HG03039 (cell line): ENCODE measurements around the gene ZNF773.
A peak's percentile ranks its signal among the peaks of the same experiment; 100 is the strongest.
"Not testable (repeated sequence)": the region's sequence is repeated elsewhere in the genome, so short reads cannot be mapped to it uniquely, and the experiment has no call there.

Source experiments
- ATAC-seq: cut with Tn5 transposase; IDR thresholded peaks from one replicate; pipeline ENCODE4 v1.9.1; 2021; ENCODE audit warnings: mild to moderate bottlenecking, moderate library complexity; ENCODE audit not compliant: unreplicated experiment

ZNF773 gene

GRCh38 chr19:57499680-57500395 is at the start of gene ZNF773:
ZNF773 (plus strand) TSS chr19:57499938; CDS start chr19:57500081, 143 bp downstream.
- peak; percentile 97 for ATAC-seq

GRCh38 chr19:57452307-57452706 is 47.4 kb upstream of the ZNF773 start:
- ATAC-seq, result no peak

- ATAC-seq, result no peak
Measured at GRCh38 chr19:57465680-57466381, 33.9 kb upstream of the ZNF773 start.

- ATAC-seq, result no peak
Measured at GRCh38 chr19:57466489-57466888, 33.2 kb upstream of the ZNF773 start.

- no peak for ATAC-seq
Measured at GRCh38 chr19:57473646-57474045, 26.1 kb upstream of the ZNF773 start.

- peak; percentile 91 for ATAC-seq
Measured at GRCh38 chr19:57477191-57478008, 22.3 kb upstream of the ZNF773 start, which contains the start of gene ZNF772. ZNF772 (minus strand) TSS chr19:57477566; CDS start chr19:57477309, 257 bp downstream.

- ATAC-seq, result peak; percentile 92
Measured at GRCh38 chr19:57487477-57488298, 12.1 kb upstream of the ZNF773 start, which contains the start of gene ZNF419. ZNF419 (plus strand) TSS chr19:57487750; CDS start chr19:57487951, 201 bp downstream.

- not testable (repeated sequence) for ATAC-seq
Measured at GRCh38 chr19:57488299-57488644, 11.5 kb upstream of the ZNF773 start.

- not testable (repeated sequence) for ATAC-seq
Measured at GRCh38 chr19:57499332-57499679, 432 bp upstream of the ZNF773 start.

GRCh38 chr19:57500400-57500799 is 662 bp downstream of the ZNF773 start:
- ATAC-seq, result not testable (repeated sequence)

- ATAC-seq, result no peak
Measured at GRCh38 chr19:57506163-57506562, 6.4 kb downstream of the ZNF773 start.

- ATAC-seq, result no peak
Measured at GRCh38 chr19:57511484-57511883, 11.7 kb downstream of the ZNF773 start.

GRCh38 chr19:57512845-57513244 is 13.1 kb downstream of the ZNF773 start:
- ATAC-seq, result no peak

GRCh38 chr19:57515255-57515654 is 15.5 kb downstream of the ZNF773 start:
- no peak for ATAC-seq

- ATAC-seq, result not testable (repeated sequence)
Measured at GRCh38 chr19:57518021-57518420, 18.3 kb downstream of the ZNF773 start.

GRCh38 chr19:57527136-57527881 is 27.6 kb downstream of the ZNF773 start, which contains the start of gene ZNF549:
ZNF549 (plus strand) TSS chr19:57527356; CDS start chr19:57527574, 218 bp downstream.
- ATAC-seq, result peak; percentile 92

- no peak for ATAC-seq
Measured at GRCh38 chr19:57537953-57538547, 38.3 kb downstream of the ZNF773 start.

GRCh38 chr19:57546513-57546912 is 46.8 kb downstream of the ZNF773 start:
- no peak for ATAC-seq

GRCh38 chr19:57552432-57552831 is 52.7 kb downstream of the ZNF773 start:
- no peak for ATAC-seq
